ENCODE results near the gene ARID1B. TPM values are rescaled to one million over a fixed set of nuclear protein-coding genes. Genes with fewer than 3 reads are reported as not detected.

ARID1B gene
- total RNA-seq, 1 experiment from 2014 or later = 24.2 TPM

GRCh38 chr6:156848123-156848522 is 70.9 kb downstream of the ARID1B start:
- no peaks in the 10 kb centered on the region for H3K9me2 ChIP-seq (replicated peaks; ENCODE audit: low read length)
- H3K79me2 ChIP-seq (ENCODE audit: low read length) = peaks cover 94% of the 10 kb centered on the region
- DNase-seq (no peak), ATAC-seq (no peak)
- no peak overlapping the region for H3K27ac ChIP-seq (ENCODE audit: low read length)
- H3F3A ChIP-seq (ENCODE audit: low read length, unreplicated experiment) = no peaks in the 10 kb centered on the region
- H3K4me3 ChIP-seq (ENCODE audit: low read length) = no peak overlapping the region
- H4K20me1 ChIP-seq (ENCODE audit: low read length) = peaks cover 3% of the 10 kb centered on the region; the same call in 1 of the 2 replicates
- no peak overlapping the region for H3K9ac ChIP-seq (ENCODE audit: low read length)
- no TSS peak for BruUV-seq (replicated peaks)
- H3K4me1 ChIP-seq (ENCODE audit: insufficient read depth, low read length) = 0 out of 2 replicates have a peak, but pooled peaks cover 5% of the 10 kb centered on the region
- intact Hi-C loops (cut with micrococcal nuclease) = no loop called here
- H2AFZ ChIP-seq (ENCODE audit: low read length) = no peak overlapping the region
- CTCF ChIA-PET = no interaction called here
- POLR2A ChIA-PET (ENCODE audit: unreplicated experiment) = no interaction called here
- H3K27me3 ChIP-seq (ENCODE audit: low read length) = no peaks in the 10 kb centered on the region
- no peaks in the 10 kb centered on the region for H3K36me3 ChIP-seq (ENCODE audit: low read depth, low read length)
- no peak overlapping the region for H3K4me2 ChIP-seq (ENCODE audit: low read length)
- no peaks in the 10 kb centered on the region for H3K9me3 ChIP-seq (ENCODE audit: low read length)
- TF ChIP-seq, protein P1, sequence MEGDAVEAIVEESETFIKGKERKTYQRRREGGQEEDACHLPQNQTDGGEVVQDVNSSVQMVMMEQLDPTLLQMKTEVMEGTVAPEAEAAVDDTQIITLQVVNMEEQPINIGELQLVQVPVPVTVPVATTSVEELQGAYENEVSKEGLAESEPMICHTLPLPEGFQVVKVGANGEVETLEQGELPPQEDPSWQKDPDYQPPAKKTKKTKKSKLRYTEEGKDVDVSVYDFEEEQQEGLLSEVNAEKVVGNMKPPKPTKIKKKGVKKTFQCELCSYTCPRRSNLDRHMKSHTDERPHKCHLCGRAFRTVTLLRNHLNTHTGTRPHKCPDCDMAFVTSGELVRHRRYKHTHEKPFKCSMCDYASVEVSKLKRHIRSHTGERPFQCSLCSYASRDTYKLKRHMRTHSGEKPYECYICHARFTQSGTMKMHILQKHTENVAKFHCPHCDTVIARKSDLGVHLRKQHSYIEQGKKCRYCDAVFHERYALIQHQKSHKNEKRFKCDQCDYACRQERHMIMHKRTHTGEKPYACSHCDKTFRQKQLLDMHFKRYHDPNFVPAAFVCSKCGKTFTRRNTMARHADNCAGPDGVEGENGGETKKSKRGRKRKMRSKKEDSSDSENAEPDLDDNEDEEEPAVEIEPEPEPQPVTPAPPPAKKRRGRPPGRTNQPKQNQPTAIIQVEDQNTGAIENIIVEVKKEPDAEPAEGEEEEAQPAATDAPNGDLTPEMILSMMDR (conservative IDR thresholded peaks at IDR 0.05; ENCODE audit: low read depth, low read length) = no peak
- TF ChIP-seq EZH2phosphoT487 (IDR thresholded peaks at IDR 0.05; ENCODE audit: borderline replicate concordance, low read length) (no peak), EZH2 (IDR thresholded peaks at IDR 0.05; ENCODE audit: low read length, unreplicated experiment) (no peak)

GRCh38 chr6:156848533-156848932 is 71.4 kb downstream of the ARID1B start:
- Histone ChIP-seq H3K4me1 (ENCODE audit: insufficient read depth, low read length) (0 out of 2 replicates have a peak, but pooled peaks cover 5% of the 10 kb centered on the region), H3K27ac (ENCODE audit: low read length) (no peak overlapping the region), H3K9ac (ENCODE audit: low read length) (no peak overlapping the region), H3K27me3 (ENCODE audit: low read length) (no peaks in the 10 kb centered on the region), H4K20me1 (ENCODE audit: low read length) (peaks cover 3% of the 10 kb centered on the region; the same call in 1 of the 2 replicates), H3K9me2 (replicated peaks; ENCODE audit: low read length) (no peaks in the 10 kb centered on the region), H3K4me3 (ENCODE audit: low read length) (no peak overlapping the region), H3F3A (ENCODE audit: low read length, unreplicated experiment) (no peaks in the 10 kb centered on the region), H3K9me3 (ENCODE audit: low read length) (no peaks in the 10 kb centered on the region), H3K4me2 (ENCODE audit: low read length) (no peak overlapping the region), H2AFZ (ENCODE audit: low read length) (no peak overlapping the region), H3K36me3 (ENCODE audit: low read depth, low read length) (no peaks in the 10 kb centered on the region), H3K79me2 (ENCODE audit: low read length) (peaks cover 98% of the 10 kb centered on the region)
- ATAC-seq (no peak), DNase-seq (no peak)
- no TSS peak for BruUV-seq (replicated peaks)
- ChIA-PET POLR2A (ENCODE audit: unreplicated experiment) (no interaction called here), CTCF (no interaction called here)
- TF ChIP-seq EZH2 (IDR thresholded peaks at IDR 0.05; ENCODE audit: low read length, unreplicated experiment) = no peak
- TF ChIP-seq, protein P1 (conservative IDR thresholded peaks at IDR 0.05; ENCODE audit: low read depth, low read length) = no peak
- no peak for TF ChIP-seq EZH2phosphoT487 (IDR thresholded peaks at IDR 0.05; ENCODE audit: borderline replicate concordance, low read length)
- intact Hi-C loops (cut with micrococcal nuclease) = no loop called here

GRCh38 chr6:156849806-156850205 is 72.6 kb downstream of the ARID1B start:
- no TSS peak for BruUV-seq (replicated peaks)
- H3K27ac ChIP-seq (ENCODE audit: low read length) = no peak overlapping the region
- no peaks in the 10 kb centered on the region for H3K27me3 ChIP-seq (ENCODE audit: low read length)
- no peak overlapping the region for H3K9ac ChIP-seq (ENCODE audit: low read length)
- POLR2A ChIA-PET (ENCODE audit: unreplicated experiment) = no interaction called here
- H3F3A ChIP-seq (ENCODE audit: low read length, unreplicated experiment) = no peaks in the 10 kb centered on the region
- H2AFZ ChIP-seq (ENCODE audit: low read length) = no peak overlapping the region
- H3K9me2 ChIP-seq (replicated peaks; ENCODE audit: low read length) = no peaks in the 10 kb centered on the region
- no peak overlapping the region for H3K4me2 ChIP-seq (ENCODE audit: low read length)
- peaks cover 98% of the 10 kb centered on the region for H3K79me2 ChIP-seq (ENCODE audit: low read length)
- H4K20me1 ChIP-seq (ENCODE audit: low read length) = peaks cover 3% of the 10 kb centered on the region; the same call in 1 of the 2 replicates
- H3K36me3 ChIP-seq (ENCODE audit: low read depth, low read length) = no peaks in the 10 kb centered on the region
- 0 out of 2 replicates have a peak, but pooled peaks cover 5% of the 10 kb centered on the region for H3K4me1 ChIP-seq (ENCODE audit: insufficient read depth, low read length)
- TF ChIP-seq, protein P1 (conservative IDR thresholded peaks at IDR 0.05; ENCODE audit: low read depth, low read length) = no peak
- TF ChIP-seq EZH2 (IDR thresholded peaks at IDR 0.05; ENCODE audit: low read length, unreplicated experiment) = no peak
- TF ChIP-seq EZH2phosphoT487 (IDR thresholded peaks at IDR 0.05; ENCODE audit: borderline replicate concordance, low read length) = no peak
- no peaks in the 10 kb centered on the region for H3K9me3 ChIP-seq (ENCODE audit: low read length)
- ATAC-seq = no peak
- CTCF ChIA-PET = no interaction called here
- H3K4me3 ChIP-seq (ENCODE audit: low read length) = no peak overlapping the region
- DNase-seq = no peak
- intact Hi-C loops (cut with micrococcal nuclease) = no loop called here
